Upper lobe of right lung (tissue), 1 donor: ENCODE measurements around the gene STOM. TPM values are rescaled to one million over a fixed set of nuclear protein-coding genes. Genes with fewer than 3 reads are reported as not detected.
A peak's percentile ranks its signal among the peaks of the same experiment; 100 is the strongest.

ENCODE experiments used
- ATAC-seq: fragments of 200-7000 bp; cut with Tn5 transposase; one replicate; pipeline ENCODE4 v1.9.1; 2020; ENCODE audit warnings: mild to moderate bottlenecking, moderate library complexity
- DNase-seq: peaks from one replicate; pipeline ENCODE4 v3.0.0-alpha.2; 2020
- H3K27ac ChIP-seq: fragments of 200-600 bp; one replicate; pipeline ENCODE4 v1.8.0; 2022
- H3K27me3 ChIP-seq: fragments of 200-600 bp; one replicate; pipeline ENCODE4 v1.8.0; 2022; ENCODE audit warnings: mild to moderate bottlenecking
- H3K36me3 ChIP-seq: fragments of 200-600 bp; one replicate; pipeline ENCODE4 v1.8.0; 2022
- H3K4me1 ChIP-seq: fragments of 200-600 bp; one replicate; pipeline ENCODE4 v1.8.0; 2022
- H3K4me3 ChIP-seq: fragments of 200-600 bp; one replicate; pipeline ENCODE4 v1.8.0; 2022; ENCODE audit warnings: mild to moderate bottlenecking
- H3K9me3 ChIP-seq: fragments of 200-600 bp; one replicate; pipeline ENCODE4 v1.8.0; 2022
- CTCF ChIP-seq: fragments of 200-600 bp; IDR thresholded peaks from one replicate; pipeline ENCODE4 v1.8.0; 2022; ENCODE audit warnings: antibody characterized with exemption
- intact Hi-C: fragments of 100-400 bp; cut with DNase I; formaldehyde crosslinking; loops from one replicate; pipeline ENCODE4 v1.11.0; 2022
- total RNA-seq: library from RNA; stranded (reverse); fragmentation: NEBNext Ultra II Directional; extraction: Animal tissue kit (Norgen Biotek cat#: 25700); gene quantifications from one replicate; pipeline ENCODE4 v1.2.1, GENCODE V29; 2021
- donor health status: DM: no; HTN: yes; CAD: no; lungs with severe emphysema.

The STOM gene
- total RNA-seq, 1 donor from 2014 or later: 595 TPM

GRCh38 chr9:121364077-121364476 is 6.0 kb downstream of the STOM start:
- ATAC-seq: no peak
- Histone ChIP-seq H3K4me3 (peak overlapping the region; percentile 20), H3K36me3 (peaks cover 15% of the 10 kb centered on the region), H3K27ac (peak overlapping the region; percentile 95), H3K27me3 (no peaks in the 10 kb centered on the region), H3K4me1 (peaks cover 88% of the 10 kb centered on the region), H3K9me3 (no peaks in the 10 kb centered on the region)
- DNase-seq: no peak
- no peak for TF ChIP-seq CTCF
- intact Hi-C loops: no loop called here

DNA sequence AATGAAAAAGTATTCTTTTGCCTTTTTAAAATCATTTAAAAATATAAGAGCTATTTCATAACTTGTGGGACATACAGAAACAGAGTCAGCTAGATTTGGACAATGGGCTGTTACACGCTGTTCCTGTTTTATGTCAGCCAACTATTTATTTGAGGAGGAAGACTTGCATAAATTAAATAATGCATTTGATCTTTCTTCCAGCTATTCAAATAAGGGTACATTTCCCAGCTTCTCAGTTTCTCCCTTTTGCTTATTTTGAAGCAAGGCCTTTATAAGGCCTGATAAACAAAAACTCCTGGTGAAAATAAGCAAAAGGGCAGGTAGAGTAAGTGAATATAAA is 6.5 kb downstream of the STOM start:
- DNase-seq: no peak
- Histone ChIP-seq H3K9me3 (no peaks in the 10 kb centered on the region), H3K27ac (peak overlapping the region; percentile 95), H3K27me3 (no peaks in the 10 kb centered on the region), H3K4me1 (peaks cover 93% of the 10 kb centered on the region), H3K4me3 (peak overlapping the region; percentile 20), H3K36me3 (peaks cover 15% of the 10 kb centered on the region)
- intact Hi-C loops: no loop called here
- peak; percentile 18 for ATAC-seq
- TF ChIP-seq CTCF: no peak

DNA sequence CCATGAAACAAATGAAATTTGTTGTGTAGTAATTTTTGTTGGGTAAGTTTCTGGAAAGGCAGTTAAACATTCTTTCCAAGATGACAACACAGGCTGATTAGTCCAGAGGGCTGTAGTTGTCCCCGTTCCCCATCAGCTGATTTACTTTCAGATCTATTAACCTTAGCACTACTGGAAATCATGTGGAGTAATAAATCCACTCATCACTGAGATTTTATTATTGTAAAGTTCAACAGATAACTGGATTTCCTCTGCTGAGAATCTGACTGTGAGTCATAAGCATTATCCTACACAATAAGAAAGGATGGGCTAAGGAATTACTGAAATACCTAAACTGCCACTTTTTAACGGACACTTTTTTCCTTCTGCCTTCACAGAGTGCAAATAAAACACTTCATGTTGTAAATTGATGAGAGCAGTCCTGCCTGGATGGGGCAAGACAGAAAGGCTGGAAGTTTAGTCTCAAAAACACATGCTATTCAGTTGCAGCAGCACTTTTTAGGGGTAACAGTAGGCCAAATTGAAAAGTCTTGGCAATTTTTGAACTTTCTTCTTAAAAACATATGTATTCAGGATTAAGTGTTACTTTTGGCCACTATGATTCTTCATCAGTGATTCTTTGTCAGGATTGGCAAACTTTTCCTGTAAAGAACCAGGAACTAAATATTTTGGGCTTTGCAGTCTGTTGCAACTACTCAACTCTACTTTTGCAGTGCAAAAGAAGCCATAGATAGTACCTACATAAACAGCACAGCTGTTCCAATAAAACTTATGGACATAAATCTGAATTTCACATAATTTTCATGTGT is 7.0 kb downstream of the STOM start:
- no peak for TF ChIP-seq CTCF
- H3K36me3 ChIP-seq: peaks cover 15% of the 10 kb centered on the region
- H3K27ac ChIP-seq: peak overlapping the region; percentile 95
- H3K27me3 ChIP-seq: no peaks in the 10 kb centered on the region
- H3K4me1 ChIP-seq: peaks cover 99% of the 10 kb centered on the region
- peak overlapping the region; percentile 20 for H3K4me3 ChIP-seq
- DNase-seq (no peak), ATAC-seq (peak; percentile 75)
- H3K9me3 ChIP-seq: no peaks in the 10 kb centered on the region
- intact Hi-C loops: no loop called here

DNA sequence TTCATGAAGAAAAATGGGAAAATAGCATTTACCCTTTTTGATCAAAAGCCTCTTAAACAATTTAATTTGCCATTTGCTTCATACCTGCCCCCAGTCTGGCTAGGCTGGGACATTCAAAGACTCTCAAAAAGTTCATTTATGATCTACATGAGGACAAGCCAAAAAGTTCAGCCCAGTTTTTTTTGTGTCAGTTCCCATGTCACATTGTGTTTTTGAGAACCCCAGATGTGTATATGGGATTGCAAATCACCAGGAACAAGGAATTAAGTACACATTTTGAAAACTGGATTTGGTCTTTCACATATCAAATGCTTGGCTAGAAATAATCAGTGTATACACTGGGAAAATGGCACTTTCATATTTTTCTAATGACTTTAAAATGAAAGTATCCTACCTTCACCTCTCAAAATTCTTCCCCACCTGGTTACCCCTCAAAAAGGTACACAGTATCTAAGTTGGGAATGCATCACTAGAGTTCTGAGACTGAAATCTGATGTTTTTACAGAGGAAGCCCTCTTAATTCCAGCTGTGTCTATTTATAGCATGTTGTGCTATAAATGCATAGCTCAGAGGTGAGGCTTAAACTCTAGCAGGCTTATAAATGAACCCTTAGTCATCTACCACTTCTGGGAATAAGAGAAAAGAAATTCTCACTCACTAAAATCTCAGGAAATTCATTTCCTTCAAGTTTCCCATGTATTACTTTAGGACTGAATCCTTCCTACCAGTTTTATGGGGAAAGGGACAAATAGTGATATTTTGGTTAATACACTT is 9.3 kb downstream of the STOM start:
- Histone ChIP-seq H3K27ac (no peak overlapping the region), H3K4me3 (no peak overlapping the region), H3K4me1 (peaks cover 99% of the 10 kb centered on the region), H3K9me3 (no peaks in the 10 kb centered on the region), H3K27me3 (no peaks in the 10 kb centered on the region), H3K36me3 (peaks cover 11% of the 10 kb centered on the region)
- ATAC-seq (no peak), DNase-seq (no peak)
- TF ChIP-seq CTCF: no peak
- intact Hi-C loops: no loop called here

- DNase-seq: no peak
- Histone ChIP-seq H3K4me1 (peaks cover 99% of the 10 kb centered on the region), H3K9me3 (no peaks in the 10 kb centered on the region), H3K4me3 (no peak overlapping the region), H3K36me3 (peaks cover 14% of the 10 kb centered on the region), H3K27ac (peak overlapping the region; percentile 44), H3K27me3 (no peaks in the 10 kb centered on the region)
- TF ChIP-seq CTCF: no peak
- intact Hi-C loops: no loop called here
- ATAC-seq: no peak
Measured at GRCh38 chr9:121359351-121360294, 10.4 kb downstream of the STOM start.
